B cell (primary cell): ENCODE measurements around the gene EIF5A. TPM values are rescaled to one million over a fixed set of nuclear protein-coding genes. Genes with fewer than 3 reads are reported as not detected.

Source experiments
- ATAC-seq: fragments of 200-7000 bp; cut with Tn5 transposase; one replicate; pipeline ENCODE4 v1.10.0; 2021; ENCODE audit warnings: low read depth, mild to moderate bottlenecking, moderate number of reproducible peaks, moderate library complexity
- CTCF ChIA-PET: fragments of 350-600 bp; sonication (Branson Sonifier 250); formaldehyde crosslinking; loops from one replicate; lab custom pipeline; 2021; ENCODE audit warnings: antibody characterized with exemption, inconsistent platforms; lab: Charles Lee
- POLR2A ChIA-PET: fragments of 350-600 bp; sonication (Branson Sonifier 250); formaldehyde crosslinking; loops from one replicate; lab custom pipeline; 2021; ENCODE audit warnings: antibody characterized with exemption; lab: Charles Lee
- DNase-seq: peaks from one replicate; pipeline ENCODE4 v3.0.0; 2013
- H2AFZ ChIP-seq: 2 replicates; pipeline ENCODE4 v1.6.1; 2012; ENCODE audit warnings: mild to moderate bottlenecking, low read depth, low read length; ENCODE audit not compliant: insufficient read depth, poor library complexity, severe bottlenecking
- H3K27ac ChIP-seq, 2 donors: 1 replicate in 1 of 2; 2 replicates in 1 of 2; pipeline ENCODE4 v1.5.1; 2012 to 2013; ENCODE audit warnings: low read length in 2 of 2, mild to moderate bottlenecking in 2 of 2, moderate library complexity in 1 of 2
- H3K27me3 ChIP-seq, 4 experiments: fragments of 200-600 bp in 1 of 4; sonication (generic) in 1 of 4; replicated peaks in 1 of 4; 1 replicate in 2 of 4; 2 replicates in 2 of 4; pipeline versions ENCODE4 v1.6.1 to v1.7.0; 2013 to 2016; ENCODE audit warnings: low read length in 3 of 4, mild to moderate bottlenecking in 2 of 4, mixed read lengths in 1 of 4, moderate library complexity in 1 of 4; ENCODE audit not compliant: insufficient read depth in 4 of 4, control insufficient read depth in 3 of 4; ENCODE audit errors: control extremely low read depth in 1 of 4
- H3K36me3 ChIP-seq, 2 experiments: replicated peaks in 1 of 2; 1 replicate in 1 of 2; 2 replicates in 1 of 2; pipeline versions ENCODE4 v1.6.1 to v1.7.1; 2013; ENCODE audit warnings: low read length in 1 of 2; ENCODE audit not compliant: insufficient read depth in 2 of 2, control insufficient read depth in 1 of 2; ENCODE audit errors: control extremely low read depth in 1 of 2, extremely low read depth in 1 of 2
- H3K4me1 ChIP-seq, 2 donors: fragments of 200-600 bp in 1 of 2; sonication (generic) in 1 of 2; 1 replicate in 1 of 2; 2 replicates in 1 of 2; pipeline versions ENCODE4 v1.5.1 to v1.6.1; 2013 to 2017; ENCODE audit warnings: low read length in 2 of 2; ENCODE audit not compliant: control insufficient read depth in 2 of 2, insufficient read depth in 2 of 2
- H3K4me2 ChIP-seq: replicated peaks from 2 replicates; pipeline ENCODE3; 2012; ENCODE audit warnings: mild to moderate bottlenecking, low read depth, low read length; ENCODE audit not compliant: poor library complexity, severe bottlenecking
- H3K4me3 ChIP-seq, 5 experiments: fragments of 200-600 bp in 1 of 5; sonication (generic) in 1 of 5; 1 replicate in 3 of 5; 2 replicates in 2 of 5; pipeline versions ENCODE4 v1.5.1 to v1.7.0; 2011 to 2016; ENCODE audit warnings: low read length in 4 of 5, mild to moderate bottlenecking in 4 of 5, low read depth in 2 of 5, control low read depth in 1 of 5, moderate library complexity in 1 of 5; ENCODE audit not compliant: insufficient read depth in 1 of 5; ENCODE audit errors: control extremely low read depth in 1 of 5, extremely low read depth in 1 of 5
- H3K79me2 ChIP-seq: fragments of 200-600 bp; sonication (generic); one replicate; pipeline ENCODE4 v1.6.0; 2016; ENCODE audit warnings: low read length; ENCODE audit not compliant: control insufficient read depth, insufficient read depth
- H3K9ac ChIP-seq: fragments of 200-600 bp; sonication (generic); 2 replicates; pipeline ENCODE4 v1.6.1; 2017; ENCODE audit warnings: mild to moderate bottlenecking, low read length, moderate library complexity
- H3K9me3 ChIP-seq, 3 donors: one replicate each; pipeline versions ENCODE4 v1.6.1 to v1.7.1; 2013; ENCODE audit warnings: low read length in 2 of 3; ENCODE audit not compliant: control insufficient read depth in 2 of 3, insufficient read depth in 1 of 3; ENCODE audit errors: control extremely low read depth in 1 of 3
- H4K20me1 ChIP-seq: 2 replicates; pipeline ENCODE4 v1.6.0; 2012; ENCODE audit warnings: mild to moderate bottlenecking, low read length; ENCODE audit not compliant: insufficient read depth, control insufficient read depth, poor library complexity, severe bottlenecking
- H3K27ac Mint-ChIP-seq: one replicate; pipeline ENCODE4 v1.8.0; 2021; ENCODE audit warnings: mixed read lengths
- H3K27me3 Mint-ChIP-seq: one replicate; pipeline ENCODE4 v1.8.0; 2021; ENCODE audit warnings: mixed read lengths
- H3K4me1 Mint-ChIP-seq: one replicate; pipeline ENCODE4 v1.8.0; 2021; ENCODE audit warnings: mixed read lengths
- H3K4me3 Mint-ChIP-seq: one replicate; pipeline ENCODE4 v1.8.0; 2021; ENCODE audit warnings: mixed read lengths
- H3K9me3 Mint-ChIP-seq: one replicate; pipeline ENCODE4 v1.8.0; 2022; ENCODE audit warnings: mixed read lengths; ENCODE audit not compliant: insufficient read depth
- EZH2 ChIP-seq: IDR thresholded peaks from 2 replicates; pipeline ENCODE4 v1.6.1; 2012; ENCODE audit warnings: borderline replicate concordance, low read depth, mild to moderate bottlenecking, moderate library complexity, low read length; ENCODE audit not compliant: insufficient read depth, poor library complexity, severe bottlenecking
- WGBS: methylation state at CpG from one replicate; pipeline ENCODE4 v1.1.5; 2013; ENCODE audit warnings: missing lambda C conversion rate; ENCODE audit not compliant: insufficient coverage; 5-methylcytosine and 5-hydroxymethylcytosine counted together
- intact Hi-C: fragments of 100-400 bp; cut with micrococcal nuclease; formaldehyde crosslinking; loops from one replicate; pipeline ENCODE4 v1.10.0; 2022
- polyA plus RNA-seq: library from polyadenylated mRNA; depleted of rRNA; stranded (reverse); fragments of >200 nt; gene quantifications from 2 replicates; pipeline ENCODE4 v1.2.3, GENCODE V29; 2012
- total RNA-seq, 2 donors: library from RNA; stranded (reverse); fragments of 120-200 nt in 1 of 2; gene quantifications; 1 replicate in 1 of 2; 2 replicates in 1 of 2; pipeline versions ENCODE4 v1.2.3 to v1.2.4, GENCODE V29; 2013 to 2022
- TF ChIP-seq, protein P1 (sequence below): fragments of 200-600 bp; IDR thresholded peaks from one replicate; pipeline ENCODE4 v1.8.0; 2022; ENCODE audit warnings: antibody characterized with exemption, mild to moderate bottlenecking

The EIF5A gene
- total and polyA plus RNA-seq, 2 donors (not counting 1 experiment from before 2014, with no cell fraction given), result 233 to 576 TPM

DNA sequence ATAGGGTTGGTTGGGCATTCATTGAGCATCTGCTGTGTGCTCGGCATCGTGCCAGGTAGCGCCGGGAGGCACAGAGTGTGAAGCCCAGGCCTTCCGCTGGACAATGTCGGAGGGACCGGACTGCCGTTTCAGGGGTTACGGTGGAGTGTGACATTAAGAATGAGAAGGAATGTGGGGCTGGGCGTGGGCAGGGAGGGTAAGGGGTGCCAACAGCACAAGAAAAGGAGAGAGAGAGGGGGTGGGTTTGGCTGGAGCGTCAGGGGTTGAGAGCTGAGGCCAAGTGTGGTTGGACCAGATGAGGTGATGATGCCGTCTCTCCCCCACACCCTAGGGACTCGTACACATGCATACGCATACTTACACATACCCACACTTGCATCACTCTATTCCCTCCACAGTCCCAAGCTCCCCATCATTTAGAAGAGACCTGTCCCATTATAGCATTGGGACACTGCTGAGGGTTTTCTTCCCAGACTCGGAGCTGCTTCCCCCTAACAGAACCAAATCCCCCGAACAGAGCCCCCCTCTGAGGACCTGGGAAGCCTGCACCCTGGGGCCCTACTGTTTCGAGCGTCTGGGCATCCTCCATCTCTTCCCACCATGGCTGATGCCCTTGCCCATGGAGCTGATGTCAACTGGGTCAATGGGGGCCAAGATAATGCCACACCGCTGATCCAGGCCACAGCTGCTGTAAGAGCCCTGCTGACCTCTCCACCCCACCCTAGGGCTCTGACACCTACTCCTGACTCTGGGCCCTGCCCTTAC is 41.2 kb downstream of the EIF5A start:
- Histone ChIP-seq H4K20me1 (peaks cover 40% of the 10 kb centered on the region), H3K4me3 (no peak overlapping the region), H3K27me3 (no peaks in the 10 kb centered on the region), H2AFZ (no peak overlapping the region), H3K9ac (no peak overlapping the region), H3K4me1 (peaks cover 14 to 27% of the 10 kb centered on the region in 2 donors), H3K27ac (peak overlapping the region in 1 of 2 donors; percentile 15), H3K36me3 (peaks cover 8 to 53% of the 10 kb centered on the region in 2 experiments), H3K4me2 (no peak overlapping the region), H3K9me3 (no peaks in the 10 kb centered on the region), H3K79me2 (peaks cover 30% of the 10 kb centered on the region)
- Mint-ChIP-seq H3K4me1 (peaks cover 26% of the 10 kb centered on the region), H3K27ac (peak overlapping the region; percentile 54), H3K4me3 (no peak overlapping the region), H3K27me3 (no peaks in the 10 kb centered on the region), H3K9me3 (no peaks in the 10 kb centered on the region)
- TF ChIP-seq, protein P1, sequence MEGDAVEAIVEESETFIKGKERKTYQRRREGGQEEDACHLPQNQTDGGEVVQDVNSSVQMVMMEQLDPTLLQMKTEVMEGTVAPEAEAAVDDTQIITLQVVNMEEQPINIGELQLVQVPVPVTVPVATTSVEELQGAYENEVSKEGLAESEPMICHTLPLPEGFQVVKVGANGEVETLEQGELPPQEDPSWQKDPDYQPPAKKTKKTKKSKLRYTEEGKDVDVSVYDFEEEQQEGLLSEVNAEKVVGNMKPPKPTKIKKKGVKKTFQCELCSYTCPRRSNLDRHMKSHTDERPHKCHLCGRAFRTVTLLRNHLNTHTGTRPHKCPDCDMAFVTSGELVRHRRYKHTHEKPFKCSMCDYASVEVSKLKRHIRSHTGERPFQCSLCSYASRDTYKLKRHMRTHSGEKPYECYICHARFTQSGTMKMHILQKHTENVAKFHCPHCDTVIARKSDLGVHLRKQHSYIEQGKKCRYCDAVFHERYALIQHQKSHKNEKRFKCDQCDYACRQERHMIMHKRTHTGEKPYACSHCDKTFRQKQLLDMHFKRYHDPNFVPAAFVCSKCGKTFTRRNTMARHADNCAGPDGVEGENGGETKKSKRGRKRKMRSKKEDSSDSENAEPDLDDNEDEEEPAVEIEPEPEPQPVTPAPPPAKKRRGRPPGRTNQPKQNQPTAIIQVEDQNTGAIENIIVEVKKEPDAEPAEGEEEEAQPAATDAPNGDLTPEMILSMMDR, result no peak
- no peak for TF ChIP-seq EZH2
- CTCF ChIA-PET, result interaction anchor here (0.8 to 2.1 kb wide), 7 partner anchors 12 to 303 kb away, joined by 3 to 10 read pairs (median 4); partner anchors contain the start of gene ACAP1
- ATAC-seq (no peak), DNase-seq (peak; percentile 10)
- POLR2A ChIA-PET, result interaction anchor here (0.5 to 3.0 kb wide), 5 partner anchors 12 to 177 kb away, joined by 4 to 17 read pairs (median 5); partner anchors contain the start of genes ACAP1, NEURL4 and TMEM256
- intact Hi-C loops, result no loop called here
- WGBS, result 95% methylated on average over 16 of the region's 19 CpGs
